Large intestine (tissue), 3 donors: ENCODE measurements around the gene DOP1A. TPM values are rescaled to one million over a fixed set of nuclear protein-coding genes. Genes with fewer than 3 reads are reported as not detected.

Experiments
- DNase-seq, 2 donors: peaks; one replicate each; pipeline versions ENCODE4 v3.0.0 to v3.0.0-alpha.2; 2013
- H3K27ac ChIP-seq: one replicate; pipeline ENCODE4 v1.5.1; 2013; ENCODE audit warnings: low read length
- H3K27me3 ChIP-seq: 2 replicates; pipeline ENCODE4 v1.6.1; 2013; ENCODE audit warnings: low read length; ENCODE audit not compliant: control insufficient read depth, insufficient read depth
- H3K36me3 ChIP-seq: 2 replicates; pipeline ENCODE4 v1.6.1; 2013; ENCODE audit warnings: low read length; ENCODE audit not compliant: control insufficient read depth, insufficient read depth
- H3K4me1 ChIP-seq: one replicate; pipeline ENCODE4 v1.6.1; 2013; ENCODE audit warnings: low read length; ENCODE audit not compliant: control insufficient read depth, insufficient read depth
- H3K4me3 ChIP-seq: one replicate; pipeline ENCODE4 v1.5.1; 2013; ENCODE audit warnings: low read length
- H3K9me3 ChIP-seq: one replicate; pipeline ENCODE4 v1.6.1; 2013; ENCODE audit warnings: mild to moderate bottlenecking, low read depth, low read length, moderate library complexity; ENCODE audit not compliant: control insufficient read depth
- WGBS: methylation state at CpG from one replicate; pipeline ENCODE4 v1.1.5; 2013; ENCODE audit warnings: low lambda C conversion rate; ENCODE audit not compliant: insufficient coverage; 5-methylcytosine and 5-hydroxymethylcytosine counted together
- polyA plus RNA-seq: library from polyadenylated mRNA; unstranded; fragments of 120-200 nt; gene quantifications from one replicate; pipeline ENCODE4 v1.2.1, GENCODE V29; 2013

DOP1A gene
- polyA plus RNA-seq, 1 donor = 31.3 TPM

DNA sequence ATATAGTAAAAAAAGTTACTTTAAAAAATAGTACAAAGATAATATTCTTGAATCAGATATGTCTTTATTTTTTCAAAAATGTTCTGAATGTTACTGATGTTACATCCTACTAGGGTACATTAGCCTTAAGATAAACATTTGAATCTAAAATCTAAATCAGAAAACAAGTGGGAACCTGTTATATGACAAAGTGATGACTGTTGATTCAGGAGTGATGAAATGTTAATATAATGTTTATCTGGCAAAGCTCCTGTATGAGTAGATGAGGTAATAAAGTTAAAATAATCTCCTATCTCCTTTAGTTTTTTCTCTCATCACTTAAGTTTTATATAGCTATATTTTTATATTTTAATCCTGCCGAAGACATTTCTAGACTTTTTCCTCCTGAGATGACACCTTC lies 4.2 kb downstream of the DOP1A start:
- peaks cover 4% of the 10 kb centered on the region for H3K4me1 ChIP-seq
- no peaks in the 10 kb centered on the region for H3K27me3 ChIP-seq
- DNase-seq = no peak
- WGBS = 100% methylated on average over 1 of the region's 1 CpG
- H3K4me3 ChIP-seq = no peak overlapping the region
- no peak overlapping the region for H3K27ac ChIP-seq
- no peaks in the 10 kb centered on the region for H3K9me3 ChIP-seq
- H3K36me3 ChIP-seq = no peaks in the 10 kb centered on the region

- 92% methylated on average over 2 of the region's 2 CpGs for WGBS
Observed at GRCh38 chr6:83072726-83073125, 5.3 kb downstream of the DOP1A start.

DNA sequence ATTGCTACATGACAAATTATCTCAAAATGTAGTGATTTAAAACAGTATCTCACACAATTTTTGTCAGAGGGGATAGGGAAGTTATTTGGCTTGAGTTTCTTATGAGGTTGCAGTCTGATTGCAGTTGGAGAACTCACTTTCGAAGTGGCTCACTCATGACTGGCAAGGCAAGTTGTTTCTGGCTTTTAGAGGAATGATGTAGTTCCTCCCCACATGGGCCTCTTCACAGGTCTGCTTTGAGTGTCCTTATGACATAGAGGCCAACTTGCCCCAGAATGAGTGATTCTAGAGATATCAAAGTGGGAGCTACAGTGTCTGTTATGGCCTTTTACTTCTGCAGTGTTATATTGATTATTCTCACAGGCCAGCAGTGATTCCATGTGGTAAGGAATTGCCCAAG lies 6.1 kb downstream of the DOP1A start:
- WGBS = no CpG with 5 or more reads among the region's 1 CpG
- Histone ChIP-seq H3K27ac (no peak overlapping the region), H3K9me3 (no peaks in the 10 kb centered on the region), H3K4me1 (peaks cover 4% of the 10 kb centered on the region), H3K36me3 (no peaks in the 10 kb centered on the region), H3K27me3 (no peaks in the 10 kb centered on the region), H3K4me3 (no peak overlapping the region)
- no peak for DNase-seq

More at GRCh38 chr6:83072726-83073125, 5.3 kb downstream of the DOP1A start:
- no peaks in the 10 kb centered on the region for H3K36me3 ChIP-seq
- no peak overlapping the region for H3K4me3 ChIP-seq
- DNase-seq = no peak
- H3K27ac ChIP-seq = no peak overlapping the region
- peaks cover 4% of the 10 kb centered on the region for H3K4me1 ChIP-seq
- H3K27me3 ChIP-seq = no peaks in the 10 kb centered on the region
- H3K9me3 ChIP-seq = no peaks in the 10 kb centered on the region

GRCh38 chr6:83083476-83083875 lies 16.0 kb downstream of the DOP1A start:
- H3K4me1 ChIP-seq = no peaks in the 10 kb centered on the region
- DNase-seq = no peak
- WGBS = no CpG with 5 or more reads among the region's 1 CpG
- H3K4me3 ChIP-seq = no peak overlapping the region
- H3K27ac ChIP-seq = no peak overlapping the region
- no peaks in the 10 kb centered on the region for H3K27me3 ChIP-seq
- H3K36me3 ChIP-seq = no peaks in the 10 kb centered on the region
- H3K9me3 ChIP-seq = no peaks in the 10 kb centered on the region

- no peak overlapping the region for H3K4me3 ChIP-seq
- no peaks in the 10 kb centered on the region for H3K9me3 ChIP-seq
- no peaks in the 10 kb centered on the region for H3K27me3 ChIP-seq
- no peak for DNase-seq
- H3K27ac ChIP-seq = no peak overlapping the region
- no peaks in the 10 kb centered on the region for H3K36me3 ChIP-seq
- no peaks in the 10 kb centered on the region for H3K4me1 ChIP-seq
- WGBS = 100% methylated on average over 2 of the region's 2 CpGs
Observed at GRCh38 chr6:83086751-83087150, 19.3 kb downstream of the DOP1A start.

DNA sequence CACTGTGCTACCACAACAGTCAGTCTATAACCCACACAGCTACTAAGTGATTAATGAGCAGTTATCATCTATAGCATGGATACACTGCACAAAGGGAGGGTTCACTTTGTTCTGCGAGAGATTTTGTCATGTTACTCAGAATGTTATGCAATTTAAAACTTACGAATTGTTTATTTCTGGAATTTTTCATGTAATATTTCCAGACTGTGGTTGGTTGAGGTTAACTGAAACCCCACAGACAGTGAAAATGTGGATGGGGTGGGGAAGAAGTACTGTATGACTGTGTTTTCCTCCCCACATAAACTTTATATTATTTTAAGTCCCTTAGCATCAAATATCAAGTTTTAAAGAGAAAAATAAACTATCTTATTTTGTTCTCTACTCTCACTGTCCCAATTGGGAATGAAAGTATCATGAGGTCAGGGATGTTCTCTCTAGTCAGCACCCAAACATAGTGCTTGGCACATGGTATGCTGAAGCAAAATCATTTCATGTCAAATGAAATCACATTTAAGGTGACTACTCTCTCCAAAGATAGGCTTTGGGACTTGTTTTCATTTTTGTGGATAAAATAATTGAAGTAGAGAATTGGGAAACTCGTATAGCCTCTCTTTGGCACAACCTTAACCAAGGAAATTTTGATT lies 25.4 kb downstream of the DOP1A start:
- Histone ChIP-seq H3K4me1 (no peaks in the 10 kb centered on the region), H3K36me3 (no peaks in the 10 kb centered on the region), H3K9me3 (no peaks in the 10 kb centered on the region), H3K4me3 (no peak overlapping the region), H3K27ac (no peak overlapping the region), H3K27me3 (no peaks in the 10 kb centered on the region)
- DNase-seq = no peak
- 93% methylated on average over 2 of the region's 3 CpGs for WGBS

- Histone ChIP-seq H3K27me3 (no peaks in the 10 kb centered on the region), H3K4me1 (no peaks in the 10 kb centered on the region), H3K36me3 (peaks cover 8% of the 10 kb centered on the region), H3K27ac (no peak overlapping the region), H3K4me3 (no peak overlapping the region), H3K9me3 (no peaks in the 10 kb centered on the region)
- DNase-seq = no peak
- 100% methylated on average over 1 of the region's 2 CpGs for WGBS
Observed at GRCh38 chr6:83096791-83097190, 29.3 kb downstream of the DOP1A start.

- WGBS = 89% methylated on average over 1 of the region's 2 CpGs
- no peaks in the 10 kb centered on the region for H3K4me1 ChIP-seq
- no peaks in the 10 kb centered on the region for H3K9me3 ChIP-seq
- H3K27ac ChIP-seq = no peak overlapping the region
- no peaks in the 10 kb centered on the region for H3K27me3 ChIP-seq
- DNase-seq = no peak
- H3K4me3 ChIP-seq = no peak overlapping the region
- peaks cover 9% of the 10 kb centered on the region for H3K36me3 ChIP-seq
Observed at GRCh38 chr6:83097204-83097603, 29.7 kb downstream of the DOP1A start.

GRCh38 chr6:83097675-83098074 lies 30.2 kb downstream of the DOP1A start:
- WGBS = no CpG with 5 or more reads among the region's 1 CpG
- no peak overlapping the region for H3K4me3 ChIP-seq
- H3K27me3 ChIP-seq = no peaks in the 10 kb centered on the region
- no peaks in the 10 kb centered on the region for H3K4me1 ChIP-seq
- no peaks in the 10 kb centered on the region for H3K9me3 ChIP-seq
- H3K36me3 ChIP-seq = peaks cover 9% of the 10 kb centered on the region
- no peak overlapping the region for H3K27ac ChIP-seq
- DNase-seq = no peak

- no peak overlapping the region for H3K27ac ChIP-seq
- peaks cover 9% of the 10 kb centered on the region for H3K36me3 ChIP-seq
- no peak overlapping the region for H3K4me3 ChIP-seq
- no CpG with 5 or more reads among the region's 3 CpGs for WGBS
- no peaks in the 10 kb centered on the region for H3K9me3 ChIP-seq
- H3K27me3 ChIP-seq = no peaks in the 10 kb centered on the region
- DNase-seq = no peak
- no peaks in the 10 kb centered on the region for H3K4me1 ChIP-seq
Observed at GRCh38 chr6:83098589-83098988, 31.1 kb downstream of the DOP1A start.

- Histone ChIP-seq H3K27me3 (no peaks in the 10 kb centered on the region), H3K4me3 (no peak overlapping the region), H3K36me3 (peaks cover 14% of the 10 kb centered on the region), H3K4me1 (no peaks in the 10 kb centered on the region), H3K9me3 (no peaks in the 10 kb centered on the region), H3K27ac (no peak overlapping the region)
- no CpG with 5 or more reads among the region's 1 CpG for WGBS
- DNase-seq = no peak
Observed at GRCh38 chr6:83108378-83108777, 40.9 kb downstream of the DOP1A start.
